Measurements from ENCODE around the gene ELAPOR1. TPM values are rescaled to one million over a fixed set of nuclear protein-coding genes. Genes with fewer than 3 reads are reported as not detected.

ELAPOR1 gene, protein sequence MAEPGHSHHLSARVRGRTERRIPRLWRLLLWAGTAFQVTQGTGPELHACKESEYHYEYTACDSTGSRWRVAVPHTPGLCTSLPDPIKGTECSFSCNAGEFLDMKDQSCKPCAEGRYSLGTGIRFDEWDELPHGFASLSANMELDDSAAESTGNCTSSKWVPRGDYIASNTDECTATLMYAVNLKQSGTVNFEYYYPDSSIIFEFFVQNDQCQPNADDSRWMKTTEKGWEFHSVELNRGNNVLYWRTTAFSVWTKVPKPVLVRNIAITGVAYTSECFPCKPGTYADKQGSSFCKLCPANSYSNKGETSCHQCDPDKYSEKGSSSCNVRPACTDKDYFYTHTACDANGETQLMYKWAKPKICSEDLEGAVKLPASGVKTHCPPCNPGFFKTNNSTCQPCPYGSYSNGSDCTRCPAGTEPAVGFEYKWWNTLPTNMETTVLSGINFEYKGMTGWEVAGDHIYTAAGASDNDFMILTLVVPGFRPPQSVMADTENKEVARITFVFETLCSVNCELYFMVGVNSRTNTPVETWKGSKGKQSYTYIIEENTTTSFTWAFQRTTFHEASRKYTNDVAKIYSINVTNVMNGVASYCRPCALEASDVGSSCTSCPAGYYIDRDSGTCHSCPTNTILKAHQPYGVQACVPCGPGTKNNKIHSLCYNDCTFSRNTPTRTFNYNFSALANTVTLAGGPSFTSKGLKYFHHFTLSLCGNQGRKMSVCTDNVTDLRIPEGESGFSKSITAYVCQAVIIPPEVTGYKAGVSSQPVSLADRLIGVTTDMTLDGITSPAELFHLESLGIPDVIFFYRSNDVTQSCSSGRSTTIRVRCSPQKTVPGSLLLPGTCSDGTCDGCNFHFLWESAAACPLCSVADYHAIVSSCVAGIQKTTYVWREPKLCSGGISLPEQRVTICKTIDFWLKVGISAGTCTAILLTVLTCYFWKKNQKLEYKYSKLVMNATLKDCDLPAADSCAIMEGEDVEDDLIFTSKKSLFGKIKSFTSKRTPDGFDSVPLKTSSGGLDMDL
- polyA plus RNA-seq (2013, experiment 1 of 2) = 1.1 TPM
- 0.46 TPM for polyA plus RNA-seq (2013, experiment 2 of 2)

DNA sequence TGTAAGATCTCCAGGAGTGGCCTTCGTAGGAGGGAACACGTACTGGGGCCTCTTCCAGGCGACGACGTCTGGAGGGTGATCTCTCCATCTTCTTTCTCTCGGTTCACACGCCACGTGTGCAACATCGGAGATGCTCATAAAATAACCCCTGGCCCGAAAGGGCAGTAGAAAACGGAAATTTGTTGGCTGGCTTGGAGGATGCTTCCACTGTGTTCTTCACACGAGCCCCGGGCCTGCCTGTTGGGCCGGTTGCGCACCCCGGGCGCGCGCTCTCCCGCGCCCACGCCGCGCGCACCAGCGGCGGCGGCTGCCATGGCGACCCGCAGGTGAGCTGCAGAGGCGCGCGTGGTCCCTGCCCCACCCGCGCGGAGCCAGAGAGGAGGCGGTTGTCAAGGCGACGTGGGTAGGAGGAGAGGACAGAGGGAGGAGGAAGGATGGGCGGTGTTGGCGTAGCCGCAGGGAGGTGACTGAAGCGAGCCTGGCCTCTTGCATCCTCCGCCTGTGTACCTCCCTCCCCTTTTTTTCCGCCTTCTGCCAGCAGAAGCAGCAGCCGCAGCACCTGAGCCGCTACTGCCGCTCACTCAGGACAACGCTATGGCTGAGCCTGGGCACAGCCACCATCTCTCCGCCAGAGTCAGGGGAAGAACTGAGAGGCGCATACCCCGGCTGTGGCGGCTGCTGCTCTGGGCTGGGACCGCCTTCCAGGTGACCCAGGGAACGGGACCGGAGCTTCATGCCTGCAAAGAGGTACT, at the start of gene ELAPOR1:
Gene ELAPOR1, plus strand, starts transcription at position 526 of the 752 bp plus-strand sequence. Its CDS starts 69 bp downstream, at position 595.
- H3K9me3 ChIP-seq (ENCODE audit: control insufficient read depth, low read length) = no peaks in the 10 kb centered on the region
- peak within 1 kb of the TSS; percentile 16 for H3K4me3 ChIP-seq (ENCODE audit: extremely low read depth, insufficient read depth, low read length, poor library complexity, severe bottlenecking)
- H3K36me3 ChIP-seq (ENCODE audit: control insufficient read depth, insufficient read depth, low read length) = no peaks in the 10 kb centered on the region
- 3 to 4% methylated on average over 27 to 41 of the region's 56 CpGs for WGBS, 2 experiments (ENCODE audit: insufficient coverage in 2 of 2)
- H3K27ac ChIP-seq (ENCODE audit: low read depth, low read length, severe bottlenecking) = no peak within 1 kb of the TSS
- H3K4me1 ChIP-seq (ENCODE audit: control insufficient read depth, insufficient read depth, low read length, poor library complexity, severe bottlenecking) = no peaks in the 10 kb centered on the region

DNA sequence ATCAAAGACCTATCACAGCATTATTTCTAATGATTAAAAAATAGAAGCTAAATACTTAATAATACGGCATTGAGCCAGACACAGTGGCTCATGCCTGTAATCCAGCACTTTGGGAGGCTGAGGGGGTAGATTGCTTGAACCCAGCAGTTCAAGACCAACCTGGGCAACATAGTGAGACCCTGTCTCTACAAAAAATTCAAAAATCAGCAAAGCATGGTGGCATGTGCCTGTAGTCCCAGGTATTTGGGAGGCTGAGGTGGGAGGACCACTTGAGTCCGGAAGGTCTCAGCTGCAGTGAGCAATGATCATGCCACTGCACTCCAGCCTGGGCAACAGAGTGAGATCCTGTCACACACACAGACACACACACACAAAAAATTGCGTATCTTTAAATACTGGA, 48.8 kb upstream of the ELAPOR1 start:
- peaks cover 65% of the 10 kb centered on the region for H3K36me3 ChIP-seq (ENCODE audit: control insufficient read depth, insufficient read depth, low read length)

DNA sequence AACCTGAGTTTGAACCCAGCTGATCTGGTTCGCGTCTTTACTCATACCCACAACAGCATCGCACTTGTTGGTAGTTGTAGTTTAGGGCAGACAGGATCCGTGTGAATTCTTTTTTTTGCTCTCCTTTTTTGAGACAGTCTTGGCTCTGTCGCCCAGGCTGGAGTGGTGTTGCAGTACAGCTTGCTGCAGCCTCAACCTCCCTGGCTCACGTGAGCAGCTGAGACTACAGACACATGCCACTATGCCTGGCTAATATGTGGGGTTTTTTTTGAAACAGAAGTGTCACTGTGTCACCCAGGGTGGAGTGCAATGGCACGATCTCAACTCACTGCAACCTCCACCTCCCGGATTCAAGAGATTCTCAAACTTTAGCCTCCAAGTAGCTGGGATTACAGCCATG, 46.0 kb upstream of the ELAPOR1 start:
- Histone ChIP-seq H3K9me3 (ENCODE audit: control insufficient read depth, low read length) (no peaks in the 10 kb centered on the region), H3K4me3 (ENCODE audit: extremely low read depth, insufficient read depth, low read length, poor library complexity, severe bottlenecking) (no peak overlapping the region), H3K36me3 (ENCODE audit: control insufficient read depth, insufficient read depth, low read length) (peaks cover 74% of the 10 kb centered on the region), H3K27ac (ENCODE audit: low read depth, low read length, severe bottlenecking) (no peak overlapping the region), H3K4me1 (ENCODE audit: control insufficient read depth, insufficient read depth, low read length, poor library complexity, severe bottlenecking) (no peaks in the 10 kb centered on the region)
- 84 to 94% methylated on average over 3 to 5 of the region's 8 CpGs for WGBS, 2 experiments (ENCODE audit: insufficient coverage in 2 of 2)

More for the DNA sequence above, 48.8 kb upstream of the ELAPOR1 start:
- H3K27ac ChIP-seq (ENCODE audit: low read depth, low read length, severe bottlenecking) = no peak overlapping the region
- H3K4me1 ChIP-seq (ENCODE audit: control insufficient read depth, insufficient read depth, low read length, poor library complexity, severe bottlenecking) = no peaks in the 10 kb centered on the region
- H3K9me3 ChIP-seq (ENCODE audit: control insufficient read depth, low read length) = no peaks in the 10 kb centered on the region
- no peak overlapping the region for H3K4me3 ChIP-seq (ENCODE audit: extremely low read depth, insufficient read depth, low read length, poor library complexity, severe bottlenecking)
- 100% methylated on average over 1 of the region's 3 CpGs for WGBS, 2 experiments (ENCODE audit: insufficient coverage in 2 of 2)

DNA sequence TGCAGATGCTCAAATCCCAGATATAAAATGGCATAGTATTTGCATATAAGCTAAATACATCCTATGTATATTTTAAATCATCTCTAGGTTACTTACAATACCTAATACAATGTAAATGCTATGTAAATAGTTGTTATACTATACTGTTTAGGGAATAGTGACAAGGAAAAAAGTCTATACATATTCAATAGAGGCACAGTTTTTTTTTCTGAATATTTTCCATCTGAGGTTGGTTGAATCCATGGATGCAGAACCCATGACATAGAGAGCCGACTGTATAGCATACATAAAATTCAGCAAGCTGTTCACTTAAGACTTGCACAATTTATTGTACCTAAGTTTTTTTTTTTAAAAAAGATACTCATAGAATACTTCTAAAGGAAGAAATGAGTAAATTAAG, 44.6 kb upstream of the ELAPOR1 start:
- Histone ChIP-seq H3K4me3 (ENCODE audit: extremely low read depth, insufficient read depth, low read length, poor library complexity, severe bottlenecking) (no peak overlapping the region), H3K9me3 (ENCODE audit: control insufficient read depth, low read length) (no peaks in the 10 kb centered on the region), H3K36me3 (ENCODE audit: control insufficient read depth, insufficient read depth, low read length) (peaks cover 75% of the 10 kb centered on the region), H3K4me1 (ENCODE audit: control insufficient read depth, insufficient read depth, low read length, poor library complexity, severe bottlenecking) (no peaks in the 10 kb centered on the region), H3K27ac (ENCODE audit: low read depth, low read length, severe bottlenecking) (no peak overlapping the region)
- WGBS, 2 experiments (ENCODE audit: insufficient coverage in 2 of 2) = no CpG with 5 or more reads among the region's 1 CpG

DNA sequence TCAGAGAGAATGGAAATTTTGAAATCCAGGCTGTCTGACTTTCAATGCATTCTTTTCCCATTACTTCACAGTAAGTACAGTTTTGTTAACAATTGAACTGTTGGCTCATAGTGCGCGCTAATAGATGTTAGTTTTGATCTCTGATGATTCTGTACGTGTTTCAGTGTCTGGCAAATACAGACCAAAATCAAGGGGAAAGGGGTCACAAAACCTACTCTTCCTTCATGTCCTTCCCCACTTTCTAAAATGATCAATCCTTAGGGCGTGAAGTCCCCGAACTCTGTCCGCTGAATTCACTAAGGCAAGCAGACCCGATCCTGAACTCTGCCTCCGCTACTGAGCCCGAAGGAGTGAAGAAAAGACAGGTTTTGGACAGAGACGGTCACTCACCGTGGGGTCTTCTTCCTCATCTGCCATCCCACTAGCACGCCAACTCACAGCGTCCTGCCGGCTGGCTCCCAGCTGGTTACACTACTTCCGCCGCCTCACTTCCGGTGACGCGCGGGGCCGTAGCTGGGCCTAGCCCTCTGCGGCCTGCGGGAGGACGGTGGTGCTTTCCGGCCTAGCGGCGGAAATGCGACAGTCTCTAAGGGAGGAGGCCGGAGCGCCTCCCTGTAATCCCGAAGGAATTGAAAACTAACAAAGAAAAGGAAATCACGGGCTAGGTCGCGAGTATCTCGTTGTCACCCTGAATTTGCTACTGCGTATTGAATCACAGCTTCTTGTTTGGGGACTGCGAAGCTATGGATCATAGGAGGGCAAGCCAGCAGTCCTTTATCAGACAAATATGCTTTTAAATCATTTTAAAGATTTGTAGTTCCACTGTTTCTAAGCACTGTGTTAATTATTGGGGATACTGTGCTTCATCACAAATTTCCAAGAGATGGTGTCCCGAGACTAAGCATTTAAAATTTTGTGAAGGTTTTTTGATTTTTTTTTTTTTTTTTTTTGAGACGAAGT, 38.1 kb upstream of the ELAPOR1 start, which contains the start of gene TAF13:
Gene TAF13, minus strand, starts transcription at position 473 of the 960 bp plus-strand sequence. Its CDS starts 56 bp downstream, at position 417.
- H3K36me3 ChIP-seq (ENCODE audit: control insufficient read depth, insufficient read depth, low read length) = peaks cover 20% of the 10 kb centered on the region
- H3K4me3 ChIP-seq (ENCODE audit: extremely low read depth, insufficient read depth, low read length, poor library complexity, severe bottlenecking) = peak within 1 kb of the TSS; percentile 86
- no peaks in the 10 kb centered on the region for H3K4me1 ChIP-seq (ENCODE audit: control insufficient read depth, insufficient read depth, low read length, poor library complexity, severe bottlenecking)
- peak within 1 kb of the TSS; percentile 96 for H3K27ac ChIP-seq (ENCODE audit: low read depth, low read length, severe bottlenecking)
- WGBS, 2 experiments (ENCODE audit: insufficient coverage in 2 of 2) = 3% methylated on average over 34 of the region's 39 CpGs
- no peaks in the 10 kb centered on the region for H3K9me3 ChIP-seq (ENCODE audit: control insufficient read depth, low read length)

DNA sequence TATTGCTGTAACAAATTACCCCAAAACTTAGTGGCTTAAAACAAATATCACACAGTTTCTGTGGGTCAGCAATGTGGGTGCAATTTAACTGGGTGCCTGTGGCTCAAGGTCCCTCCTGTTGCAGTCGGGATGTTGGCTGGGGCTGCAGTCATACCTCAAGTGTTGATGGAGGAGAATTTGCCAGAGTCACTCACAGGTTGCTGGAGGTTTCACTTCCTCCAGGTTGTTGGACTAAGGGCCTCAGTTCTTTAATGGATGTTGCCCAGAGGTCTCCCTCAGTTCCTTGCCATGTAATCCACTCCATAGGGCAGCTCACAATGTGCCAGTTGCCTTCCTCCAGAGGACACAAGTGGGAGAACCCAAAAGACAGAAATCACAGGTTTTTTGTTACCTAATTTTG, 35.6 kb upstream of the ELAPOR1 start:
- Histone ChIP-seq H3K9me3 (ENCODE audit: control insufficient read depth, low read length) (no peaks in the 10 kb centered on the region), H3K4me3 (ENCODE audit: extremely low read depth, insufficient read depth, low read length, poor library complexity, severe bottlenecking) (no peak overlapping the region), H3K27ac (ENCODE audit: low read depth, low read length, severe bottlenecking) (no peak overlapping the region), H3K4me1 (ENCODE audit: control insufficient read depth, insufficient read depth, low read length, poor library complexity, severe bottlenecking) (no peaks in the 10 kb centered on the region), H3K36me3 (ENCODE audit: control insufficient read depth, insufficient read depth, low read length) (peaks cover 9% of the 10 kb centered on the region)
- WGBS, 2 experiments (ENCODE audit: insufficient coverage in 2 of 2) = 100% methylated on average over 1 of the region's 1 CpG; no CpG with 5 or more reads in 1 of the 2 experiments

DNA sequence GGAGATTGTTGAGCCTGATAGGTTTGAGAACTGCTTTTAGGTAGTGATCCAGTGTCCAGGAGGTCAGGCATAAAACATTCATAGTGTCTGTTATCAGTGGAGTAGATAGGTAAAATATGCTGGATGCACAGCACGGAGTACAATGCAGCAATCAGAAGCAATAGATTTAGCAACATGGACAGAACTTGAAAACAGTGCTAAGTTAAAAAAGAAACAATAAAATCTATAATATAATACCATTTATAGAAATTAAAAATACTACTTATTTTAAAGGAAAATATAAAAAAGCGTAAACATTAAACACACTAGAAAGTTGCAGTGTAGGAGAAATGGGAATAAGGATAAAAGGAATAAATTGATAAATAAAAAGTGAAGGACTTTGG, 34.7 kb upstream of the ELAPOR1 start:
- H3K4me3 ChIP-seq (ENCODE audit: extremely low read depth, insufficient read depth, low read length, poor library complexity, severe bottlenecking) = no peak overlapping the region
- H3K27ac ChIP-seq (ENCODE audit: low read depth, low read length, severe bottlenecking) = no peak overlapping the region
- no peaks in the 10 kb centered on the region for H3K9me3 ChIP-seq (ENCODE audit: control insufficient read depth, low read length)
- no peaks in the 10 kb centered on the region for H3K4me1 ChIP-seq (ENCODE audit: control insufficient read depth, insufficient read depth, low read length, poor library complexity, severe bottlenecking)
- WGBS, 2 experiments (ENCODE audit: insufficient coverage in 2 of 2) = no CpG with 5 or more reads among the region's 2 CpGs
- peaks cover 5% of the 10 kb centered on the region for H3K36me3 ChIP-seq (ENCODE audit: control insufficient read depth, insufficient read depth, low read length)

DNA sequence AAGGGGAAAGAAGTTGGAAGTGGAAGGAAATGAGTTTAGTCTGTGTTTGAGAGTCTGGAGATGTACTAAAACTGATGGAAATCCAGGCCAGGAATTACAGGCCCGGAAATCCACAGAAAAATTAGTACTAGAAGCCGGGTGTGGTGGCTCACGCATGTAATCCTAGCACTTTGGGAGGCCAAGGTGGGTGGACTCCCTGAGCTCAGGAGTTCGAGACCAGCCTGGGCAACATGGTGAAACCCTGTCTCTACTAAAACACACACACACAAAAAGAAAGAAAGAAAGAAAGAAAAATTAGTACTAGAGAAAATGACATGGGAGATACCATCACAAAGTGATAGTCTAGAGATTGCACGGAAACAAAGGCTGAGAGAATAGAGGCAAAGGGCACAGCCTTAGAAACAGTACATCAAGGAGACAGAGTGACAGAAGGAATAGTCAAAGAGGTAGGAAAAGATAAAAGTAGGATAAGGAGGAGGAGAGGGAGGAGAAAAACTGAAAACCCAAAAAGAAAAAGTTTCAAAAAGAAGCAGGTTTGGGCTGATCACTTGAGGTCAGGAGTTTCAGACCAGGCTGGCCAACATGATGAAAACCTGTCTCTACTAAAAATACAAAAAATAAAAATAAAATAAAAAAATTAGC, 33.4 kb upstream of the ELAPOR1 start:
- Histone ChIP-seq H3K36me3 (ENCODE audit: control insufficient read depth, insufficient read depth, low read length) (no peaks in the 10 kb centered on the region), H3K4me3 (ENCODE audit: extremely low read depth, insufficient read depth, low read length, poor library complexity, severe bottlenecking) (no peak overlapping the region), H3K4me1 (ENCODE audit: control insufficient read depth, insufficient read depth, low read length, poor library complexity, severe bottlenecking) (peaks cover 4% of the 10 kb centered on the region), H3K9me3 (ENCODE audit: control insufficient read depth, low read length) (no peaks in the 10 kb centered on the region), H3K27ac (ENCODE audit: low read depth, low read length, severe bottlenecking) (no peak overlapping the region)
- WGBS, 2 experiments (ENCODE audit: insufficient coverage in 2 of 2) = 94 to 98% methylated on average over 3 to 4 of the region's 5 CpGs

DNA sequence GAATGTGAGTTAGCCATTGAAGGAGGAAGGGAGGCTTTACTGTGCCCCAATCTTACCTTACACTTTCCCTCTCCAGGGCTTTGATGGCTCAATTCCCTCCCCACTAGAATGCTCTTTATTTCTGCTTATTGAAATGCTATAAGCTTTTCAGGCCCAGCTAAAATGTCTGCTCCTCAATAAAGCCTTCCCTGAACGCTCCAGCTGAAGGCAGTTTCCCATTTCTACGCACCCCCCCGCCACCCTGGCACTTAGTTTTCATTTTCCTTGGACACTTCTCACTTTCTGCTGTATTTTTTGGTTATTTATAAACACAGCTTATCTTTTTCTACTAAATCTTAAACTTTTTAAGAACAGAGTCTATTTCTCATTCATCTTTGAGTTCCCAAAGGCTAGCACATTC, 30.4 kb upstream of the ELAPOR1 start:
- no peaks in the 10 kb centered on the region for H3K9me3 ChIP-seq (ENCODE audit: control insufficient read depth, low read length)
- no peaks in the 10 kb centered on the region for H3K36me3 ChIP-seq (ENCODE audit: control insufficient read depth, insufficient read depth, low read length)
- peak overlapping the region; percentile 26 for H3K27ac ChIP-seq (ENCODE audit: low read depth, low read length, severe bottlenecking)
- peaks cover 4% of the 10 kb centered on the region for H3K4me1 ChIP-seq (ENCODE audit: control insufficient read depth, insufficient read depth, low read length, poor library complexity, severe bottlenecking)
- no peak overlapping the region for H3K4me3 ChIP-seq (ENCODE audit: extremely low read depth, insufficient read depth, low read length, poor library complexity, severe bottlenecking)
- WGBS, 2 experiments (ENCODE audit: insufficient coverage in 2 of 2) = 78 to 83% methylated on average over 1 to 3 of the region's 3 CpGs
